Pancreas (tissue), 10 donors: ENCODE data around the gene CAPN2. TPM values are rescaled to one million over a fixed set of nuclear protein-coding genes. Genes with fewer than 3 reads are reported as not detected.
A peak's percentile ranks its signal among the peaks of the same experiment; 100 is the strongest.

Experiments used
- ATAC-seq, 4 donors: fragments of 200-7000 bp; cut with Tn5 transposase; one replicate each; pipeline versions ENCODE4 v1.8.0 to v1.9.1; 2020; ENCODE audit warnings: mild to moderate bottlenecking in 4 of 4, moderate library complexity in 4 of 4
- DNase-seq, 6 donors: peaks; one replicate each; pipeline ENCODE4 v3.0.0-alpha.2; 2020
- FAIRE-seq: peaks from 2 replicates; lab custom pipeline; 2012; peaks lifted over from hg19 to GRCh38; lab: Jason Lieb, UNC
- H3K27ac ChIP-seq, 4 donors: fragments of 200-600 bp; sonication (generic); 1 replicate in 3 of 4; 2 replicates in 1 of 4; pipeline versions ENCODE4 v1.5.0 to v1.8.0; 2020
- H3K27me3 ChIP-seq, 4 donors: fragments of 200-600 bp; one replicate each; pipeline ENCODE4 v1.8.0; 2021
- H3K36me3 ChIP-seq, 3 donors: fragments of 200-600 bp; sonication (generic) in 1 of 3; one replicate each; pipeline versions ENCODE4 v1.5.0 to v1.8.0; 2020 to 2021
- H3K4me1 ChIP-seq, 3 donors: fragments of 200-600 bp; one replicate each; pipeline ENCODE4 v1.8.0; 2021
- H3K4me3 ChIP-seq, 4 donors: fragments of 200-600 bp; sonication (generic) in 2 of 4; one replicate each; pipeline versions ENCODE4 v1.5.0 to v1.8.0; 2020 to 2021
- H3K9me3 ChIP-seq, 4 donors: fragments of 200-600 bp; one replicate each; pipeline ENCODE4 v1.8.0; 2021
- WGBS, 2 donors: extraction: QIAGEN DNeasy Blood & Tissue Kit; methylation state at CpG; one replicate each; pipeline ENCODE4 v1.1.7; 2013; 5-methylcytosine and 5-hydroxymethylcytosine counted together
- intact Hi-C, 3 donors: fragments of 100-400 bp; cut with DNase I; formaldehyde crosslinking; loops; one replicate each; pipeline versions ENCODE4 v1.11.1 to v1.14.2; 2022
- polyA plus RNA-seq, 2 donors: library from polyadenylated mRNA; stranded (reverse); fragments of 200-250 nt; gene quantifications; one replicate each; pipeline ENCODE4 v1.2.3, GENCODE V29; 2013
- total RNA-seq, 6 donors: library from RNA; stranded (reverse); fragmentation: NEBNext Ultra II Directional in 4 of 6; extraction: Animal tissue kit (Norgen Biotek cat#: 25700) in 4 of 6; gene quantifications; one replicate each; pipeline versions ENCODE4 v1.2.1 to v1.2.4, GENCODE V29; 2021 to 2023
- TF ChIP-seq, protein P1 (sequence below), 4 donors: fragments of 200-600 bp; sonication (generic) in 3 of 4; IDR thresholded peaks; one replicate each; pipeline versions ENCODE4 v1.5.0 to v1.8.0; 2021; ENCODE audit warnings: antibody characterized with exemption in 4 of 4
- donor health status: healthy with polysubstance abuse.
- donor health status: DM: no; HTN: no; CAD: no; lungs with moderate emphysema.
- donor health status: DM: no; HTN: no; CAD: no.
- donor health status: control.
- donor health status: control.
- donor health status: Bipolar disorder and iron deficiency.
- donor health status: DM: yes; HTN: yes; CAD: no.
- donor health status: DM: no; HTN: no; CAD: no.
- donor health status: DM: no; HTN: no; CAD: no.
- donor health status: DM: yes; HTN: yes; CAD: no.

Gene CAPN2
- total and polyA plus RNA-seq, 8 donors = 48.2 to 90.0 (median 55.7) TPM

DNA sequence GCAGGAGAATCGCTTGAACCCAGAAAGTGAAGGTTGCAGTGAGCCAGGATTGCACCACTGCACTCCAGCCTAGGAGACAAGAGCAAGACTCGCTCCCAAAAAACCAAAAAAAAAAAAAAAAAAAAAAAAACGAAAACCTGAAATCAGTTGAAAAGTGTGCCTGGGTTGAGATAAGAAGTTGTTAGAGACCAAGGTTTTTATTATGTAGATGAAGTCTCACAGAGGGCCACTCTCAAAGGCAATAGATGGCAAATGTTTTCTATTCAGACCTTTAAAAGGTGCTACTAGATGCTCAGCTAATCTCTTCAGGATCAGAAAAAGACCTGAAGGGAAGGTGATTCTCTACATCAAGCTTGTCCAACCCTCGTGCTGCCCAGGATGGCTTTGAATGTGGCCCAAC is 17.6 kb downstream of the CAPN2 start:
- ATAC-seq (no peak), FAIRE-seq (no peak), DNase-seq (no peak)
- intact Hi-C loops = no loop called here
- H3K36me3 ChIP-seq = no peaks in the 10 kb centered on the region
- H3K27me3 ChIP-seq = no peaks in the 10 kb centered on the region
- H3K4me3 ChIP-seq = no peak overlapping the region
- TF ChIP-seq, protein P1, sequence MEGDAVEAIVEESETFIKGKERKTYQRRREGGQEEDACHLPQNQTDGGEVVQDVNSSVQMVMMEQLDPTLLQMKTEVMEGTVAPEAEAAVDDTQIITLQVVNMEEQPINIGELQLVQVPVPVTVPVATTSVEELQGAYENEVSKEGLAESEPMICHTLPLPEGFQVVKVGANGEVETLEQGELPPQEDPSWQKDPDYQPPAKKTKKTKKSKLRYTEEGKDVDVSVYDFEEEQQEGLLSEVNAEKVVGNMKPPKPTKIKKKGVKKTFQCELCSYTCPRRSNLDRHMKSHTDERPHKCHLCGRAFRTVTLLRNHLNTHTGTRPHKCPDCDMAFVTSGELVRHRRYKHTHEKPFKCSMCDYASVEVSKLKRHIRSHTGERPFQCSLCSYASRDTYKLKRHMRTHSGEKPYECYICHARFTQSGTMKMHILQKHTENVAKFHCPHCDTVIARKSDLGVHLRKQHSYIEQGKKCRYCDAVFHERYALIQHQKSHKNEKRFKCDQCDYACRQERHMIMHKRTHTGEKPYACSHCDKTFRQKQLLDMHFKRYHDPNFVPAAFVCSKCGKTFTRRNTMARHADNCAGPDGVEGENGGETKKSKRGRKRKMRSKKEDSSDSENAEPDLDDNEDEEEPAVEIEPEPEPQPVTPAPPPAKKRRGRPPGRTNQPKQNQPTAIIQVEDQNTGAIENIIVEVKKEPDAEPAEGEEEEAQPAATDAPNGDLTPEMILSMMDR (IDR thresholded peaks at IDR 0.05) = no peak
- 83 to 86% methylated on average over 4 of the region's 4 CpGs for WGBS, 2 donors
- H3K4me1 ChIP-seq = peaks cover 5 to 26% (median 13%) of the 10 kb centered on the region in 3 donors
- no peaks in the 10 kb centered on the region for H3K9me3 ChIP-seq
- no peak overlapping the region for H3K27ac ChIP-seq

DNA sequence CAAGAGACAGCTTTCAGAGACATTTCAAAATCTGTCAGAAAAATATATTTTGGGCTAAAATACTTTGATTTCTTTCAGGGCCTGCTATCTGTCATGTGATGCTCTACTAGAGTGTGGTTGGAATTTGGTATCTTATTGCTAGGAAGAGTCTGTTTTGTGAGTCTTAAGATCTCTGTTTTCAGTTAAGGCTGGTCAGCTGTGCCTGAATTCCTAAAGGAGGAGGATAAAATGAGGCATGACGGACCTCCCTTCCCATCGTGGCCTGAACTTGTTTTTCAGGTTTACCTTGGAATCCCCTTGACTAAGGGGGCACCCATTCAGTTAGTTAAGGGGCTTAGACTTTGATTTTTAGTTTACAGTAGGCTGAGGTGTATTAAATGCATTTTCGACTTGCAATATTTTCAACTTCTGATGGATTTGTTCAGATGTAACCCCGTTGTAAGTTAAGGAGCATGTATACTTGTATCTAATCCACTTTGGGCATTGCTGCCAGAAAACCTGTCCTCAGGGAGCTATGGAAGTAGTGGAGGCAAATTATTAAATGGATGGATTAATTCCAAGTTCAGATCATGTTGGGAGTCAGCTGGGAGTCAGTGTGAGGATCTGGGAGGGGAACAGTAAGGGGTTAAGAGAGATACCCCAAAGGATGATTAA is 18.3 kb downstream of the CAPN2 start:
- Histone ChIP-seq H3K36me3 (no peaks in the 10 kb centered on the region), H3K27me3 (no peaks in the 10 kb centered on the region), H3K4me3 (no peak overlapping the region), H3K27ac (peak overlapping the region in 3 of 4 donors; percentile 4 to 69 (median 34)), H3K9me3 (no peaks in the 10 kb centered on the region), H3K4me1 (peaks cover 5 to 26% (median 13%) of the 10 kb centered on the region in 3 donors)
- WGBS, 2 donors = 50 to 52% methylated on average over 4 of the region's 4 CpGs
- TF ChIP-seq, protein P1 (IDR thresholded peaks at IDR 0.05) = no peak
- intact Hi-C loops = no loop called here
- FAIRE-seq (no peak), ATAC-seq (no peak), DNase-seq (no peak)

DNA sequence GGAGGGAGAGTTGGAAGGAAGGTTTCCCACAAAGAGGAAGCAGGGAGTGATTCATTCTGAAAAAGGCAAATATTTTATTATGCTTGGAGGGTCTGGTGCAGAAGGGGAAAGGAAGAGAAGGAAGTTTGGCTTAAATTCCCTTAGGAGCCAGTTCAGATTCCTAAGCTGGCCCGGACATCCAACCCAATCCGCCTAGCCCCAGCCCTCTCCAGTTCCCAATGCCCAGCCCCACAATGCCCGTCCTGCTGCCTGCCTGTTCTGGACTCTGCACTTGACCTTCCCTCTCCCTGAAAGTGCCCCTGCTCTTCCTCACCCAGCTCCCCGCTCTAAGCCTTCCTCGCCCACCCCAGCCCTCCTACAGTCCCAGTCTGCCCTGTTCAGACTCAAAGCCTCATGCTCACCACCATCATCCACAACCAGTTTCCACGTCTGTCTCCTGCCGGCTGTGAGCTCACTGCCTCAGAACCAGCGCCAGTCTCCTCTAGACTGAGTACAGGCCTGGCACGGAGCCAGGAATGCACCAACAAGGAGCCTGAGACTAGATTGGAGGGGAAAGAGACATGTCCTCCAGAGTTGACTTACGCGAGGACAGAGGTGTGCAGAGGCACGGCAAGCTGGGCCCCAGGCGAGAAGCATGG is 18.9 kb downstream of the CAPN2 start:
- WGBS, 2 donors = 64 to 70% methylated on average over 13 of the region's 13 CpGs
- H3K36me3 ChIP-seq = no peaks in the 10 kb centered on the region
- no peak overlapping the region for H3K4me3 ChIP-seq
- intact Hi-C loops = no loop called here
- FAIRE-seq (no peak), DNase-seq (peak in 3 of 6 donors; percentile 45 to 78 (median 68)), ATAC-seq (peak; percentile 5 to 43 (median 22))
- peaks cover 5 to 24% (median 13%) of the 10 kb centered on the region in 3 donors for H3K4me1 ChIP-seq
- peak overlapping the region in 3 of 4 donors; percentile 4 to 69 (median 34) for H3K27ac ChIP-seq
- TF ChIP-seq, protein P1 (IDR thresholded peaks at IDR 0.05) = no peak
- no peaks in the 10 kb centered on the region for H3K27me3 ChIP-seq
- H3K9me3 ChIP-seq = no peaks in the 10 kb centered on the region

DNA sequence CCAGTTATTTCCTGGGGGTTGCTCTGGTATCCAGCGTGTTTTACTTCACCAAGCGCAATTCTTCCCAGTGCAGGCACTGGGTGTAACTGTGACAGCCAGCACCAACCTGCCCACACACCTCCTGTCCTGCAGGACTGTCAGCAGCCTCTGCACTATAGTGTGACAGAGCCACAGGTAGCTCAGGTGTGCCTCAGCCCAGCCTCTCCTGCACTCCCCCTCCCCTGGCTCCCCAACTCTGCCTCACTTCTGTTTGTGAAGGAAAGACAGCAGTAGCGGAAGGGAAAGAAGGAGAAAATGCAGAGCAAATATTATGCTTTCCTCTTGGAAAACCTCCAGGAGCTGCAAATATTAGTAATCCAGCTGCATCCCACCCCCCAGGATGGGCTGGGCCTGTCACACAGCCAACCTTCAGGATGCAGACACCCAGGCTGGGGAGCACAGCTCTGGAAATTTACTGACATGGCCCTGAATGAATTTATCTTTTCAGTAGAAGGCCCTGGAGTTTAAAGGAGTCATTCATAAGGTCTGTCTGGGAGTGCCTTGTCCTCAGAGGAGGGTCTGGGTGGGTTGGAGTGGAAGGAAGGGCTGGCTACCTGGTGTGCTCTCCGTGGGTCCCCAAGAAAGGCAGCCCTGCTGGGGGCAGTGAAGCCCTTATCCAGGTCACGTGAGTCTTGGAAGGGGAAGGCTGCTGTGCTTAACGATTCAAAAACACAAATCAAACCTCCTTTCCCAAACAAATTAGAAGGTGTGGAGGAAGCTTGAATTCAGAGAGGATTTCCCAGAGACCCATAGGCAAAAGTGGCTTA is 20.9 kb downstream of the CAPN2 start:
- FAIRE-seq (no peak), ATAC-seq (peak; percentile 24 to 57 (median 44)), DNase-seq (no peak)
- Histone ChIP-seq H3K27me3 (no peaks in the 10 kb centered on the region), H3K27ac (peak overlapping the region; percentile 26 to 69 (median 42)), H3K36me3 (no peaks in the 10 kb centered on the region), H3K9me3 (no peaks in the 10 kb centered on the region), H3K4me3 (no peak overlapping the region), H3K4me1 (peaks cover 10 to 29% (median 16%) of the 10 kb centered on the region in 3 donors)
- TF ChIP-seq, protein P1 (IDR thresholded peaks at IDR 0.05) = no peak
- WGBS, 2 donors = 56% methylated on average over 6 of the region's 6 CpGs
- intact Hi-C loops = no loop called here
